T-helper 2 cell treated with Interferon-gamma antibody and Interleukin-4, amounts not matched to agents 100 ng/mL and 5 ng/mL, for 36 hours (primary cell): ENCODE data around the gene CADPS. TPM values are rescaled to one million over a fixed set of nuclear protein-coding genes. Genes with fewer than 3 reads are reported as not detected.

ENCODE experiments used
- intact Hi-C: fragments of 100-400 bp; cut with micrococcal nuclease; formaldehyde crosslinking; loops from one replicate; pipeline ENCODE4 v1.15.1; 2023
- total RNA-seq: library from RNA; stranded (reverse); gene quantifications from 2 replicates; pipeline ENCODE4 v1.2.3, GENCODE V29; 2022

Gene CADPS
- total RNA-seq, 1 donor from 2014 or later, result not detected

- intact Hi-C loops, result no loop called here
Observed at GRCh38 chr3:62696011-62696410, 179.2 kb downstream of the CADPS start.

DNA sequence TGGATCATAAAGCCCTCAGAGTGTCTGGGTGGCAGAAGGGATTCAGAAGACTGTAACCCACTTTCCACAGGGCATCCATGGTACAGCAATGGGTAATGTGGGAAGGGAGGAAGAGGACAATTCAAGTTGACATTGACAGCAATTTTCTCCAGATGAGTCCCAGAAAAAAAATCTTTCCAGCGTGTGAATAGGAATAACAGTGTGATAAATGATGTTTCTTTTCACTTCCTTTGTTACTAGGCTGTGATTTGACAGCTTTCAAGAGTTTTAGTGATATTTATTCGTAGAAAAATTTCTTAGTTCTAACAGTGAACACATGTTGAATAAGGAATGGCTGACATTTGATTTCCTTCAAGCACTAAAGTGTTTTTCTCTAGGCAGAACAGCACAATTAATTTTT is 186.4 kb downstream of the CADPS start:
- intact Hi-C loops, result no loop called here

DNA sequence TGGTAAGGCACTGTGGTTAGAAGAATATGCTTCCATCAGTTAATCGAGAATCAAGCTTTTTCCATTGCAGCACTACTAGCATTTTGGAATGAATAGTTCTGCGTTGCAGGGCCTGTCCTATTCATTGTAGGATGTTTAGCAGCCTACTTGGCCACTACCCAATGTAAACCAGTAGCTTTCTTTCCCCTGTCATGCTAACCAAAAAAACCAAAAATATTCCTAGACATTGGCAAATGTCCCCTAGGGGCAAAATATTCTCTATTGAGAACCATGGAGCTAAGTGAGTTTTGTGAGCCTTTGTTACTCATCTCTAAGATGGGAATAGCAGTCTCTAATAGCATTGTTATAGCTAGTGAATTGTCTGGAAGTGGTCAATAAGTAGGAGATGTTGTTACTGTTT is 187.2 kb downstream of the CADPS start:
- intact Hi-C loops, result no loop called here

GRCh38 chr3:62686503-62687294 is 188.5 kb downstream of the CADPS start:
- intact Hi-C loops, result no loop called here

DNA sequence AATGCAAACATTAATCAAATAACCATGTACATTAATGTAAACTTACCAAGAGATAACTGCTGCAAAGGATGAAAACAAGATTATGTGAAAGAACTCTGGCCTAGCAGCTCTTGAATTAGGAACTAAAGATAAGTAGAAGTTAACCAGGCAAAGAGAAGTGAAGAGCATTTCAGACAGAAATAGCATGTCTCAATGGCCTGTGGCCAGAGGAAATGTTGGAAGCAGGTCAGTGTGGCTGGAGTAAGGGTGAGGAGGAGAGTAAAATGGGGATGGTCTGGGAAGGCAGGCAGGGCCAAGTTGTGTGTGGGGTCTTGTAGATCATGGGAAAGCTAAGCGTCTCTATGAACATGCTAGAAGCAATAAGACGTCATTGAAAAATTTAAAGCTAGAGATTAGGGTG is 192.4 kb downstream of the CADPS start:
- intact Hi-C loops, result no loop called here

GRCh38 chr3:62679988-62680387 is 195.2 kb downstream of the CADPS start:
- intact Hi-C loops, result no loop called here

- intact Hi-C loops, result no loop called here
Observed at GRCh38 chr3:62678841-62679240, 196.4 kb downstream of the CADPS start.

DNA sequence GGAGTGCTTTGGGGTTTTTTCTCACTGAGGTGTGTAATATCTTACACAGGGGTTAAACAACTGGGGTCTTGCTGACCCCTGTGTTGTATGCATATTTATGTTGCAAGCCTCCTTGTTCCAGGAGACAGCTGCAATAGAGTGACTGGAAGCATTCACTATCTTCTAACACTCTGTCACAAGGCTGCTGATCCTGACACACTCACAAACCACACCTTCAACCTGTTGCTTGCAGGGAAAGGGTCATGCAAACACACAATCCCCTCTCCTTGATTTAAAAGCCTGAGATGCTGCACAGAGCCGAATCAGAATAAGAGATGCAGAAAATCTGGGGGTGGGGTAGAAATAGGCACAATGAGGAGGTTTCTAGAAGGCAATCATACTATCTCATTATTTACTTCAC is 197.3 kb downstream of the CADPS start:
- intact Hi-C loops, result no loop called here

- intact Hi-C loops, result no loop called here
Observed at GRCh38 chr3:62676689-62677271, 198.4 kb downstream of the CADPS start.

- intact Hi-C loops, result no loop called here
Observed at GRCh38 chr3:62675492-62675891, 199.7 kb downstream of the CADPS start.

DNA sequence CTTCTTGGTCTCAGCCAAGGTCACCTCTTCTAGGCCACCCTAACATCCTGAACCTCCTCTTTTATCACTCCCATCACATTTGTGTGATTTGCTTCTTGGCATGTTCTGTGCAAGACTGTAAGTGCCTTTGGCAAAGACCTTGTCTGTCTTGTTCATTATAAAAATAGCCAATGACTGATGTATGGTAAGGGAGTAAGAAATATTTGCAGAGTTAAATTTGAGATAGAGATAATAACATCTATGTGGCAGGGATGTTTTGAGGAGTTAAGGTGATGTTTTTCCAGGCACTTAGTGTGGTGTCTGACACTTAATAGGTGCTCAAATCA is 202.3 kb downstream of the CADPS start:
- intact Hi-C loops, result no loop called here

- intact Hi-C loops, result no loop called here
Observed at GRCh38 chr3:62672270-62672987, 202.8 kb downstream of the CADPS start.

GRCh38 chr3:62670351-62670750 is 204.9 kb downstream of the CADPS start:
- intact Hi-C loops, result no loop called here

DNA sequence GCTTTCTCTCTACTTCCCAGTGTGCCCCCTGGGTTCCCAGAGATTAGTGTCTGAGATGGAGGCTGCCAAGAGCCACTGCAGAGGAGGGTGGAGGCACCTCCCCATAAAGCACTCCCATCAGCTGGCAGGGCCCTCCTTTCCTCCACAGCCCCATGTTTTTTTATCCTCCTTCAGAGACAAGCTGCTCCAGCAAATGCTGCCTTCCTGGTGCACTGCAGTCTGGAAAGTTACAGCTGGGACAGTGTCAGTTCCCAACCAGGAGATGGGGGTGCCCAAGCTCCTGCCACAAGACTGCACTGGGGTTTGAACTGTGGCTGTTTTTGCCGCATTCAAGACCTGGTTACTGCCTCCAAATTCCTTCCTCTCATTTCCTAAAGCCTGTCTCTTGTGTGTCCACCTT is 206.1 kb downstream of the CADPS start:
- intact Hi-C loops, result loop anchor here (5.0 kb wide), 1 partner anchor 1148 kb away; the partner anchor contains the start of gene C3orf49

DNA sequence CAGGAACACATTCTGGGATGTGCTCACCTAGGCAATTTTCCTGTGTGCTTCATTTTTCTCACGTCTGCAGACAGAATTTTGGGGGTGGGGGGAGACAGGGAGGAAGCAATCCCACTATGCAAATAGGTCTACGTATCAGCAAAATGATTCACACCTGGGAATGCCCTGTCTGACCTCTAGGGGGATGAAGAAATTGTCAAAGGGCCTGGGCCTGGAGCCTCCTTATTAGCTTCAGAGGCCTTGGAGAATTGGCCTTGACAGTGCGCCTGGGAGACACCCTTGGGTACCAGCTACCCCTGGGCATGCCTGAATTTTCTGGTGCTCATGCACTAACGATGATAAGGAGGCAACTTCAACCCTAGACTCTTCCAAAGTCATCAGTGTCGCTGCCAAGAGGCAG is 207.5 kb downstream of the CADPS start:
- intact Hi-C loops, result loop anchor here (5.0 kb wide), 1 partner anchor 1150 kb away; the partner anchor contains the start of gene C3orf49

GRCh38 chr3:62665627-62666437 is 209.4 kb downstream of the CADPS start:
- intact Hi-C loops, result loop anchor here (5.0 kb wide), 1 partner anchor 1151 kb away; the partner anchor contains the start of gene C3orf49

DNA sequence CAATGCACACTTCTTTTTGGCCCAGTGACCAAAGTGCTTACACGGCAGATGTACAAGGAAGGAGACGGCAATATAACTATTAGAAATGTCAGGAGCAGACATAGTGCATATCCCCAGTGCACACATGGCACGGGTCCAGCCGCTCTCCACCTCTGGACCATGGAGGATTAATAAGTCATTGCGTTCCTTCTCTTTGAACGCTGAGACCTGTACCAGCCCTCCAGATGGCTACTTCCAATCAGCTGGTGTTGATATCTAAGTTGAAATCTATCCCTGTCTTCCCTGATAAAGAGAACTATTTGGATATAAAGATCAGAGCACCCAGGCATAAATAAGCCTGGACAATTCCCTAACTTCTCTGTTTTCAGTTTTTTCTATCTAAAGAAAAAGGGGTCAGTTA is 212.5 kb downstream of the CADPS start:
- intact Hi-C loops, result no loop called here

DNA sequence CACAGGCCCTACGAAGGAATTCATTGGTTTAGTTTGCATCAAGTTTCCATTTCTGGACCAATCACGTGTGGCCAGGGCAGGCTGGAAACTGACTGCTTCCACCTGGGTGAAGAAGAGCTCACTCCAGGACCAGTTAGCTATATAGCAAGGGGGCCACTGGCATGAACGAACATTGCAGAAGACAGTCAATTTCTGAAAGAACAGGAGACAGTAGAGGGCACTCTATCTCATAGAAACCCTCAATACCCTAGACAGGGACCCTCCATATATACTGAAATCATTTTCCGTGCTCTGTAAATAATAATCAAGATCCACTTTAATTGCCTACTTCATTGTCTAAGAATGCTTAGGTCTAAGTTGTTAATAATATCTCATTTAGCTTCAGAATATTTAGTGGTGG is 215.6 kb downstream of the CADPS start:
- intact Hi-C loops, result no loop called here

- intact Hi-C loops, result no loop called here
Observed at GRCh38 chr3:62655691-62656063, 219.5 kb downstream of the CADPS start.

DNA sequence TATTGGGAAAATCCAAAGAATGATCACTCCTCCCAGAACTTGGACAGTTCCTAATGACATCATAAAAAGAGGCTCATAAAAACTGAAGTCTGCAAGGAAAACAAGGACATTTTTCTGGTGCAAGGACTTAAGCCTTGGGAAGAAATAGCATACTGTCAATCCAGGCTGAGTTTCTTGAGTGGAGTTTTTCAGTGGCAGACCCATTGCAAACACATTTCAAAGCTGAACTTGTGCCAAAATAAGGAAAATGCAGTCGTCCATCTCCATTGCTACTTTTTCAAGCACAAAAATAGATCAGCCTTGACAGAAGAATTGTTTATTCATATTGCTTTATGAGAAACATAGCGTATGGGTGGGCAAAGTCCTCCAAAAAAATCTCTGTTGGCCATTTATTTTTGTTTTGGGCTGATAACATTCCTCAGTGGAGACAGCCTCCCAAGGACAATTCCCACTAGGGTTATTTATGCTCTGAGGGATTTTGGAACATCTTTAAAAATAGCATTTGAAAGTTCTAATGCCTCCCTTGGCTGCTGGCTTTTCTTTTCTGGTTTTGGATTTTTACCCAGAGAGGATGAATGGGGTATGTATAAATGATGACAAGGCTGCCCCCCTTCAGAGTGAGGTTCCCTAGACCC is 220.0 kb downstream of the CADPS start:
- intact Hi-C loops, result no loop called here

DNA sequence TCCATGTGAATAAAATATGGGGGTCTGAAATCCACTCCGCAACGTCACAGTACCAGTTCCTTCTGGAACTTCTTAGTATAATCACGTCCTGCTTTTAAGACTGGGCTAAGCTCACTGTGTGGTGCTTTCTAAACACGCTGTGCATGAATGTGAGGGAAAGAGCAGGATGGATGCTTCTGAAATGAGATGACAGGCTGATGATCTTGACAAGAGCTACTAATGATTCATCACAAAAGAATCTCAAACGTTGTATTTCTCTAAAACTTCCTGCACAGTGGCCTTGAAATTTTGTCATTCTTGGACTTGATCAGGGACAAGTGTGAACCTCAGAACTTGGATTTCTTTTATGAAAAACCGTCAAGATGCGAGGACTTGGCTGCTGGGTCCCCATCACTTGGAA is 221.4 kb downstream of the CADPS start:
- intact Hi-C loops, result no loop called here
